ENCODE data around the gene REST. TPM values are rescaled to one million over a fixed set of nuclear protein-coding genes. Genes with fewer than 3 reads are reported as not detected.
A peak's percentile ranks its signal among the peaks of the same experiment; 100 is the strongest.

The REST gene
- total and polyA plus RNA-seq, 9 of the 15 experiments (the other 6 are each of a cell fraction or from before 2014, with no cell fraction given), result 2.9 to 24.0 (median 19.2) TPM

DNA sequence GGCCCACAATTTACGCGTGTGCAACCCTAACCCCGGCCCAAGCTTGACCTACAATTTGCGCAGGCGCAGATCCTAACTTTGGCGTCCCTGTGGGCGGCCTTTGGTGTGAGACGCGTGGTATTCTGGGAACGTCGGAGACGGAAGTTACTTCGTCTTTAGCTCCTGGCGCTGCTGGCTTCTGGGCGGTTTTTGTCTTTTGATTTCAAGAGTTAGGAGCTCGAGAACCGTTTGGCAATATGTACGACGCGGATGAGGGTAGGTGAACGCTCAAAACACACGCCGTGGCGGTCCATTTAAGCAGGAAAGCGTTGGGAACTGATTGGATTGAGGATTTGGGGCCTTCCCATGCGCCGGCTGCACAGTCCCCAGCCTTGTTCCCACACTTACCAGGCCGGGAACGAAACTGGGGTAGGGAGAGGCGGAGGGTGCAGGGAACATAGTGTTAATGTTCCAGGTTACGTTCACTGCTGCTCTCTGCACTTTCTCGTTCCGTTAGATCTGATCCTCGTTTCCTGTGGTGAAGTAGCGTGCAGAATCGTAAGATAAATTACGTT lies 71.1 kb downstream of the REST start, which contains the start of gene POLR2B (continued):
- no peak for TF ChIP-seq CEBPG (CRISPR knock-in tag; IDR thresholded peaks at IDR 0.05)
- no peak for TF ChIP-seq CEBPG (tag; conservative IDR thresholded peaks at IDR 0.05 in 1 of 2, IDR thresholded peaks at IDR 0.05 in 1 of 2)
- TF ChIP-seq ZBTB1 (CRISPR knock-in tag; IDR thresholded peaks at IDR 0.05; ENCODE audit: borderline replicate concordance, low read depth), result peak; percentile 52; the same call in 1 of the 2 replicates
- no peak for TF ChIP-seq TFAM (CRISPR knock-in tag; conservative IDR thresholded peaks at IDR 0.05)
- TF ChIP-seq TBL1XR1 (IDR thresholded peaks at IDR 0.05; ENCODE audit: low read length in 2 of 2), result peak in 1 of 2 experiments; percentile 39; a peak in 1 of 4 replicates
- TF ChIP-seq GTF3C2 (IDR thresholded peaks at IDR 0.05; ENCODE audit: borderline replicate concordance, extremely low read depth, insufficient read length), result no peak
- TF ChIP-seq SMAD1 (IDR thresholded peaks at IDR 0.05; ENCODE audit: low read depth, low read length, partially characterized antibody), result peak; percentile 88
- TF ChIP-seq SUPT5H (IDR thresholded peaks at IDR 0.05), result peak; percentile 91
- TF ChIP-seq ZZZ3 (IDR thresholded peaks at IDR 0.05), result no peak
- TF ChIP-seq, protein P1, sequence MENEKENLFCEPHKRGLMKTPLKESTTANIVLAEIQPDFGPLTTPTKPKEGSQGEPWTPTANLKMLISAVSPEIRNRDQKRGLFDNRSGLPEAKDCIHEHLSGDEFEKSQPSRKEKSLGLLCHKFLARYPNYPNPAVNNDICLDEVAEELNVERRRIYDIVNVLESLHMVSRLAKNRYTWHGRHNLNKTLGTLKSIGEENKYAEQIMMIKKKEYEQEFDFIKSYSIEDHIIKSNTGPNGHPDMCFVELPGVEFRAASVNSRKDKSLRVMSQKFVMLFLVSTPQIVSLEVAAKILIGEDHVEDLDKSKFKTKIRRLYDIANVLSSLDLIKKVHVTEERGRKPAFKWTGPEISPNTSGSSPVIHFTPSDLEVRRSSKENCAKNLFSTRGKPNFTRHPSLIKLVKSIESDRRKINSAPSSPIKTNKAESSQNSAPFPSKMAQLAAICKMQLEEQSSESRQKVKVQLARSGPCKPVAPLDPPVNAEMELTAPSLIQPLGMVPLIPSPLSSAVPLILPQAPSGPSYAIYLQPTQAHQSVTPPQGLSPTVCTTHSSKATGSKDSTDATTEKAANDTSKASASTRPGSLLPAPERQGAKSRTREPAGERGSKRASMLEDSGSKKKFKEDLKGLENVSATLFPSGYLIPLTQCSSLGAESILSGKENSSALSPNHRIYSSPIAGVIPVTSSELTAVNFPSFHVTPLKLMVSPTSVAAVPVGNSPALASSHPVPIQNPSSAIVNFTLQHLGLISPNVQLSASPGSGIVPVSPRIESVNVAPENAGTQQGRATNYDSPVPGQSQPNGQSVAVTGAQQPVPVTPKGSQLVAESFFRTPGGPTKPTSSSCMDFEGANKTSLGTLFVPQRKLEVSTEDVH (IDR thresholded peaks at IDR 0.05; ENCODE audit: low read depth, partially characterized antibody), result peak; percentile 20
- no peak for TF ChIP-seq NFE2 (IDR thresholded peaks at IDR 0.05; ENCODE audit: low read depth)
- TF ChIP-seq ZNF184 (CRISPR knock-in tag; IDR thresholded peaks at IDR 0.05), result no peak
- peak; percentile 92; the same call in 1 of the 2 replicates for TF ChIP-seq MTA1 (IDR thresholded peaks at IDR 0.05; ENCODE audit: borderline replicate concordance)
- TF ChIP-seq CREB1 (IDR thresholded peaks at IDR 0.05), result no peak; the same call in 1 of the 2 replicates
- TF ChIP-seq CREB1 (CRISPR knock-in tag; IDR thresholded peaks at IDR 0.05), result peak; percentile 68; the same call in 1 of the 2 replicates
- peak; percentile 24; the same call in 1 of the 2 replicates for TF ChIP-seq MBD2 (IDR thresholded peaks at IDR 0.05; ENCODE audit: borderline replicate concordance, low read depth)
- no peak for TF ChIP-seq MIER1 (IDR thresholded peaks at IDR 0.05; ENCODE audit: low read depth)
- no peak for TF ChIP-seq BMI1 (IDR thresholded peaks at IDR 0.05; ENCODE audit: low read length)
- TF ChIP-seq ZSCAN32 (CRISPR knock-in tag; IDR thresholded peaks at IDR 0.05), result no peak
- peak; percentile 25; the same call in 1 of the 2 replicates for TF ChIP-seq NFRKB (IDR thresholded peaks at IDR 0.05; ENCODE audit: low read depth)
- TF ChIP-seq, protein P2, sequence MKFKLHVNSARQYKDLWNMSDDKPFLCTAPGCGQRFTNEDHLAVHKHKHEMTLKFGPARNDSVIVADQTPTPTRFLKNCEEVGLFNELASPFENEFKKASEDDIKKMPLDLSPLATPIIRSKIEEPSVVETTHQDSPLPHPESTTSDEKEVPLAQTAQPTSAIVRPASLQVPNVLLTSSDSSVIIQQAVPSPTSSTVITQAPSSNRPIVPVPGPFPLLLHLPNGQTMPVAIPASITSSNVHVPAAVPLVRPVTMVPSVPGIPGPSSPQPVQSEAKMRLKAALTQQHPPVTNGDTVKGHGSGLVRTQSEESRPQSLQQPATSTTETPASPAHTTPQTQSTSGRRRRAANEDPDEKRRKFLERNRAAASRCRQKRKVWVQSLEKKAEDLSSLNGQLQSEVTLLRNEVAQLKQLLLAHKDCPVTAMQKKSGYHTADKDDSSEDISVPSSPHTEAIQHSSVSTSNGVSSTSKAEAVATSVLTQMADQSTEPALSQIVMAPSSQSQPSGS (CRISPR knock-in tag; IDR thresholded peaks at IDR 0.05), result no peak
- no peak for TF ChIP-seq SMAD3 (CRISPR knock-in tag; conservative IDR thresholded peaks at IDR 0.05)
- no peak for TF ChIP-seq FOXK1 (CRISPR knock-in tag; IDR thresholded peaks at IDR 0.05; ENCODE audit: borderline replicate concordance)
- TF ChIP-seq ETV5 (CRISPR knock-in tag; IDR thresholded peaks at IDR 0.05; ENCODE audit: low read depth), result no peak

Data from K562 (cell line).